Hepatocyte (in vitro differentiated cells): Measurements from ENCODE around the gene CCL28. TPM values are rescaled to one million over a fixed set of nuclear protein-coding genes. Genes with fewer than 3 reads are reported as not detected.

Experiments used
- DNase-seq: peaks from one replicate; pipeline ENCODE4 v3.0.0-alpha.2; 2016; ENCODE audit warnings: low spot score
- H2AFZ ChIP-seq: fragments of 200-600 bp; sonication (generic); 2 replicates; pipeline ENCODE4 v1.6.0; 2016; ENCODE audit warnings: antibody characterized with exemption, mild to moderate bottlenecking
- H3K27ac ChIP-seq: fragments of 200-600 bp; sonication (generic); 2 replicates; pipeline ENCODE4 v1.5.1; 2016; ENCODE audit warnings: mild to moderate bottlenecking
- H3K27me3 ChIP-seq: fragments of 200-600 bp; sonication (generic); 2 replicates; pipeline ENCODE4 v1.6.1; 2016
- H3K36me3 ChIP-seq: fragments of 200-600 bp; sonication (generic); replicated peaks from 2 replicates; pipeline ENCODE4 v1.5.1; 2016; ENCODE audit warnings: low read depth; ENCODE audit not compliant: insufficient read depth
- H3K4me1 ChIP-seq: fragments of 200-600 bp; sonication (generic); 2 replicates; pipeline ENCODE4 v1.5.1; 2016; ENCODE audit warnings: mild to moderate bottlenecking, moderate library complexity; ENCODE audit not compliant: insufficient read depth
- H3K4me2 ChIP-seq: fragments of 200-600 bp; sonication (generic); 2 replicates; pipeline ENCODE4 v1.6.0; 2016
- H3K4me3 ChIP-seq: fragments of 200-600 bp; sonication (generic); 2 replicates; pipeline ENCODE4 v1.5.1; 2016; ENCODE audit warnings: mild to moderate bottlenecking
- H3K79me2 ChIP-seq: fragments of 200-600 bp; sonication (generic); 2 replicates; pipeline ENCODE4 v1.6.0; 2017; ENCODE audit warnings: mild to moderate bottlenecking
- H3K9me2 ChIP-seq: fragments of 200-600 bp; sonication (generic); replicated peaks from 2 replicates; pipeline ENCODE4 v1.6.0; 2017; ENCODE audit warnings: mild to moderate bottlenecking; ENCODE audit not compliant: insufficient read depth
- H3K9me3 ChIP-seq: fragments of 200-600 bp; sonication (generic); 2 replicates; pipeline ENCODE4 v1.5.1; 2016; ENCODE audit warnings: low read depth, mild to moderate bottlenecking
- H4K20me1 ChIP-seq: fragments of 200-600 bp; sonication (generic); 2 replicates; pipeline ENCODE4 v1.6.0; 2016; ENCODE audit warnings: mild to moderate bottlenecking; ENCODE audit not compliant: insufficient read depth, poor library complexity, severe bottlenecking
- EZH2 ChIP-seq: fragments of 200-600 bp; sonication (generic); IDR thresholded peaks from 2 replicates; pipeline ENCODE4 v1.6.1; 2016; ENCODE audit warnings: antibody characterized with exemption, mild to moderate bottlenecking, borderline replicate concordance
- EZH2phosphoT487 ChIP-seq: fragments of 200-600 bp; sonication (generic); IDR thresholded peaks from one replicate; pipeline ENCODE4 v1.6.1; 2018; ENCODE audit warnings: antibody characterized with exemption, mild to moderate bottlenecking, low read depth, moderate library complexity; ENCODE audit not compliant: unreplicated experiment, severe bottlenecking
- WGBS: methylation state at CpG from one replicate; pipeline ENCODE4 v1.1.6; 2016; ENCODE audit warnings: low lambda C conversion rate; ENCODE audit errors: missing lambda C conversion rate; 5-methylcytosine and 5-hydroxymethylcytosine counted together
- polyA plus RNA-seq: library from polyadenylated mRNA; unstranded; fragments of >200 nt; fragmentation: Nextera tagmentation; extraction: Ambion mirVana; gene quantifications from 2 replicates; pipeline ENCODE4 v1.2.1, GENCODE V29; 2016
- total RNA-seq: library from RNA; depleted of rRNA; stranded (reverse); fragments of >200 nt; gene quantifications from 2 replicates; pipeline ENCODE4 v1.2.3, GENCODE V29; 2014
- TF ChIP-seq, protein P1 (sequence below): fragments of 200-600 bp; sonication (generic); IDR thresholded peaks from 2 replicates; pipeline ENCODE4 v1.5.1; 2016; ENCODE audit warnings: antibody characterized with exemption, mild to moderate bottlenecking; ENCODE audit not compliant: poor library complexity

Gene CCL28
- total and polyA plus RNA-seq, 2 experiments from 2014 or later: 0.80 to 1.1 TPM

DNA sequence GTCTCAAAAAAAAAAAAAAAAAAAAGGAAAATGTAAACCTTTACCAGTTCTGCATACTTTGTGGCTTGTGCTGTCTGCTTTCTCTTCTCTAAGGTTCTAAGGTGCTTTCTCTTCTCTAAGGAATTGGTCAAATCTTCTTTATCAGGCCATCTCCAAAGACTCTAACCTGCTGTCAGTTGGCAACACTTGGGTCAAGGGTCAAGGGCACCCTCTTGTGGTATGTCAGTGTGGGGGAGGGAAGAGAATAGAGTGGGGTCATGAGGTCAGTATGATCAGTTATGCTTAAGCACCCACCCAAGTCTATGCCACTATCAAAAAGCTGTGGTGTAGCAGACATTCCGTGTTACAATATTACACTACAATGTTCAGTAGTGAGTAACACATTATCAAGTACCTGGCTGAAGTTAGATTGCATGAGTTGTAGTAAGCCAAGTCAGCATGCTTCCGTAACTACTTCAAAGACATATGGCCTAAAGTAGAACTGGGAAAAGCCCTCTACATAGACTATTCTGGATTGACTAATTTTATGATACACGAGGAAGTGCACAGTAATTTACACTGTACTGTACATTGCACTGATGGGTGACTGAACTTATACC lies 25.0 kb upstream of the CCL28 start:
- no peak for TF ChIP-seq EZH2phosphoT487
- TF ChIP-seq, protein P1, sequence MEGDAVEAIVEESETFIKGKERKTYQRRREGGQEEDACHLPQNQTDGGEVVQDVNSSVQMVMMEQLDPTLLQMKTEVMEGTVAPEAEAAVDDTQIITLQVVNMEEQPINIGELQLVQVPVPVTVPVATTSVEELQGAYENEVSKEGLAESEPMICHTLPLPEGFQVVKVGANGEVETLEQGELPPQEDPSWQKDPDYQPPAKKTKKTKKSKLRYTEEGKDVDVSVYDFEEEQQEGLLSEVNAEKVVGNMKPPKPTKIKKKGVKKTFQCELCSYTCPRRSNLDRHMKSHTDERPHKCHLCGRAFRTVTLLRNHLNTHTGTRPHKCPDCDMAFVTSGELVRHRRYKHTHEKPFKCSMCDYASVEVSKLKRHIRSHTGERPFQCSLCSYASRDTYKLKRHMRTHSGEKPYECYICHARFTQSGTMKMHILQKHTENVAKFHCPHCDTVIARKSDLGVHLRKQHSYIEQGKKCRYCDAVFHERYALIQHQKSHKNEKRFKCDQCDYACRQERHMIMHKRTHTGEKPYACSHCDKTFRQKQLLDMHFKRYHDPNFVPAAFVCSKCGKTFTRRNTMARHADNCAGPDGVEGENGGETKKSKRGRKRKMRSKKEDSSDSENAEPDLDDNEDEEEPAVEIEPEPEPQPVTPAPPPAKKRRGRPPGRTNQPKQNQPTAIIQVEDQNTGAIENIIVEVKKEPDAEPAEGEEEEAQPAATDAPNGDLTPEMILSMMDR: no peak
- Histone ChIP-seq H3K4me2 (no peak overlapping the region), H3K9me2 (no peaks in the 10 kb centered on the region), H3K4me1 (peaks cover 6% of the 10 kb centered on the region), H3K27ac (no peak overlapping the region), H3K36me3 (no peaks in the 10 kb centered on the region), H3K4me3 (no peak overlapping the region), H3K9me3 (no peaks in the 10 kb centered on the region), H2AFZ (no peak overlapping the region), H3K79me2 (no peaks in the 10 kb centered on the region), H3K27me3 (no peaks in the 10 kb centered on the region), H4K20me1 (no peaks in the 10 kb centered on the region)
- 92% methylated on average over 3 of the region's 3 CpGs for WGBS
- DNase-seq: no peak

DNA sequence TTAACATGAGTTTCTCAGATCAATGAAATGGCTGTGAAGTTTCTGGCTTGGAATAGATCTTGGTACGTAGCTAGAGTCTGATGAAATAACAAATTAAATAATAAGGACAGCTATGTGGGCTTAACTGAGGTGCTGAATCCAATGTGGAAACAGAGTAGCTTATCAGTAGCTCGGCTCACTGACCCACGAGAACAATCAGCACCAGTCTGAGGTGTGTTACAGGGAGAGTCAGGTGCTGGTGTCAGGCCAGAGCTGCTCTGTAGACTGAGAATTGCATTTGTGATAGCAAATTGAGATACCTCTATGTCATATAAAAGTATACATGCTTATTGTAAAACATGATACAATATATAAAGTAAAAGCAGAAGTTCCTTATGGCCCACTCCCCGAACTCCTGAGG lies 21.2 kb upstream of the CCL28 start:
- WGBS: 57% methylated on average over 4 of the region's 4 CpGs
- TF ChIP-seq EZH2phosphoT487 (no peak), EZH2 (no peak)
- TF ChIP-seq, protein P1: no peak
- no peaks in the 10 kb centered on the region for H3K79me2 ChIP-seq

DNA sequence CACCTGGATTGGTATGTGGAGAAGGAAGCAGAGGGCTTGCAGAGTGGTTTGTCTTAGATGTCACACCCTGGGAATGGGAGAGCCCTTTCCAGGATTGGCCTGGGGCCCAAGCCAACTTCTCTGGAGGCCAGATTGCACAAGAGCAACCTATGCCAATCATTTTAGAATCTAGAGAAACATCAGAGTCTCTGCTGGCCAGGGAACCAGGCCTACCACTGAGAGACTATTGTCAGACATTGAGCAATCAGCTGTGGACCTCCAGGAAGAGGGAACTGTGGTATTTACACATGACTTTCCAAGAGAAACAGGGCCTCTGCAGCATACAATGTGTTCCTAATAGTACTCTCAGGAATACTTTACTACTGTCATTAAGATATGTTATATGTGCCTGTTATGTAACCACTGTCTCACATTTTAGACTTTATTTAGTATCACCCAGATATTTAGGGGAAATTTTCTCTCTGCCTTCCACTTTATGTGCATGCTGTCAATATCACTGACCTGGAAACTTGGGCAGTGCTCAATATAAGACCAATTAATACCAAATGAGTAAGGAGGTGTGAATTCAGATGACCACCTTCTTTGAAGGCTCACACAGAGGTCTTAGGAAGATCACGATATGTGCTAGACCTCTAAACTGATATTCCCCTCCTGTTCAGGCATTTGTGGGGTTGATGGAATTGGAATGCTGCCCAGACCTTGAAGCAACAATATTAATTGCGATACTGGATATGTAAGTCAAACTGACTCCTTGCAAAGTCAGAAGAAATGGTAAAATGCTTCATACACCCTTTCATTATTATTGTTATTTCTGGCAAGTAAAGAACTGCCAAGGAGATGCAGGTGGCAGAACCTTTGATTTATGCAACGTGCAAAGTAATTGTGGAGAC lies 20.5 kb upstream of the CCL28 start:
- 78% methylated on average over 3 of the region's 3 CpGs for WGBS
- DNase-seq: peak; percentile 72
- H3K27ac ChIP-seq: peak overlapping the region; percentile 68
- H4K20me1 ChIP-seq: no peaks in the 10 kb centered on the region
- no peak for TF ChIP-seq EZH2phosphoT487
- TF ChIP-seq EZH2: no peak
- TF ChIP-seq, protein P1: no peak
- no peaks in the 10 kb centered on the region for H3K9me3 ChIP-seq
- no peaks in the 10 kb centered on the region for H3K36me3 ChIP-seq
- no peak overlapping the region for H3K4me2 ChIP-seq
- H3K4me1 ChIP-seq: peaks cover 6% of the 10 kb centered on the region
- H3K27me3 ChIP-seq: no peaks in the 10 kb centered on the region
- H2AFZ ChIP-seq: no peak overlapping the region
- no peaks in the 10 kb centered on the region for H3K9me2 ChIP-seq
- no peaks in the 10 kb centered on the region for H3K79me2 ChIP-seq
- H3K4me3 ChIP-seq: no peak overlapping the region

More for the DNA sequence above, 21.2 kb upstream of the CCL28 start:
- no peak overlapping the region for H2AFZ ChIP-seq
- peaks cover 6% of the 10 kb centered on the region for H3K4me1 ChIP-seq
- no peaks in the 10 kb centered on the region for H3K36me3 ChIP-seq
- no peaks in the 10 kb centered on the region for H3K9me3 ChIP-seq
- no peak for DNase-seq
- H3K9me2 ChIP-seq: no peaks in the 10 kb centered on the region
- no peaks in the 10 kb centered on the region for H3K27me3 ChIP-seq
- H3K4me3 ChIP-seq: no peak overlapping the region
- H3K27ac ChIP-seq: no peak overlapping the region
- no peak overlapping the region for H3K4me2 ChIP-seq
- no peaks in the 10 kb centered on the region for H4K20me1 ChIP-seq
